Esophagus squamous epithelium (tissue), 5 donors: ENCODE results near the gene ST7. TPM values are rescaled to one million over a fixed set of nuclear protein-coding genes. Genes with fewer than 3 reads are reported as not detected.

ENCODE experiments used
- DNase-seq: peaks from one replicate; lab custom pipeline; 2025; lab: John Stamatoyannopoulos, UW
- H3K27ac ChIP-seq, 4 donors: fragments of 200-600 bp; sonication (generic); one replicate each; pipeline ENCODE4 v1.5.1; 2016 to 2019; ENCODE audit warnings: mild to moderate bottlenecking in 1 of 4
- H3K27me3 ChIP-seq, 4 donors: fragments of 200-600 bp; sonication (generic); 1 replicate in 3 of 4; 2 replicates in 1 of 4; pipeline versions ENCODE4 v1.5.1 to v1.6.0; 2017 to 2021; ENCODE audit warnings: antibody characterized with exemption in 1 of 4
- H3K36me3 ChIP-seq, 3 donors: fragments of 200-600 bp; sonication (generic); one replicate each; pipeline ENCODE4 v1.5.1; 2016 to 2019
- H3K4me1 ChIP-seq, 3 donors: fragments of 200-600 bp; sonication (generic); one replicate each; pipeline ENCODE4 v1.5.1; 2017 to 2019
- H3K4me3 ChIP-seq, 4 donors: fragments of 200-600 bp; sonication (generic); 1 replicate in 3 of 4; 2 replicates in 1 of 4; pipeline ENCODE4 v1.5.1; 2016 to 2019; ENCODE audit warnings: mild to moderate bottlenecking in 2 of 4, moderate library complexity in 1 of 4
- H3K9me3 ChIP-seq, 3 donors: fragments of 200-600 bp; sonication (generic); one replicate each; pipeline ENCODE4 v1.5.1; 2016 to 2019
- POLR2A ChIP-seq, 4 donors: fragments of 450-650 bp; IDR thresholded peaks; one replicate each; pipeline ENCODE4 v1.6.1; 2017; ENCODE audit warnings: antibody characterized with exemption in 4 of 4, mild to moderate bottlenecking in 4 of 4, moderate library complexity in 3 of 4
- WGBS, 2 donors: methylation state at CpG; one replicate each; pipeline ENCODE4 v1.1.5; 2018; 5-methylcytosine and 5-hydroxymethylcytosine counted together
- intact Hi-C: fragments of 100-400 bp; cut with DNase I; formaldehyde crosslinking; loops from one replicate; pipeline ENCODE4 v1.15.0; 2022
- total RNA-seq, 4 donors: library from RNA; depleted of rRNA; stranded (reverse); fragments of >200 nt; gene quantifications; one replicate each; pipeline ENCODE4 v1.1.0, GENCODE V29; 2016
- TF ChIP-seq, protein P1 (sequence below), 6 experiments: fragments of 450-650 bp in 4 of 6; fragments of 200-600 bp in 2 of 6; sonication (generic) in 2 of 6; IDR thresholded peaks; one replicate each; pipeline ENCODE4 v1.5.1; 2016 to 2019; ENCODE audit warnings: antibody characterized with exemption in 6 of 6, mild to moderate bottlenecking in 4 of 6, moderate library complexity in 4 of 6
- donor health status: DM: yes; HTN: yes; CAD: no.

ST7 gene
- total RNA-seq, 4 donors from 2014 or later, result 12.9 to 18.0 (median 15.3) TPM

- intact Hi-C loops, result no loop called here
- peaks cover 0 to 23% (median 3%) of the 10 kb centered on the region in 3 donors for H3K4me1 ChIP-seq
- H3K36me3 ChIP-seq, result no peaks in the 10 kb centered on the region
- DNase-seq, result no peak
- 43 to 59% methylated on average over 2 of the region's 2 CpGs for WGBS, 2 donors
- TF ChIP-seq, protein P1, sequence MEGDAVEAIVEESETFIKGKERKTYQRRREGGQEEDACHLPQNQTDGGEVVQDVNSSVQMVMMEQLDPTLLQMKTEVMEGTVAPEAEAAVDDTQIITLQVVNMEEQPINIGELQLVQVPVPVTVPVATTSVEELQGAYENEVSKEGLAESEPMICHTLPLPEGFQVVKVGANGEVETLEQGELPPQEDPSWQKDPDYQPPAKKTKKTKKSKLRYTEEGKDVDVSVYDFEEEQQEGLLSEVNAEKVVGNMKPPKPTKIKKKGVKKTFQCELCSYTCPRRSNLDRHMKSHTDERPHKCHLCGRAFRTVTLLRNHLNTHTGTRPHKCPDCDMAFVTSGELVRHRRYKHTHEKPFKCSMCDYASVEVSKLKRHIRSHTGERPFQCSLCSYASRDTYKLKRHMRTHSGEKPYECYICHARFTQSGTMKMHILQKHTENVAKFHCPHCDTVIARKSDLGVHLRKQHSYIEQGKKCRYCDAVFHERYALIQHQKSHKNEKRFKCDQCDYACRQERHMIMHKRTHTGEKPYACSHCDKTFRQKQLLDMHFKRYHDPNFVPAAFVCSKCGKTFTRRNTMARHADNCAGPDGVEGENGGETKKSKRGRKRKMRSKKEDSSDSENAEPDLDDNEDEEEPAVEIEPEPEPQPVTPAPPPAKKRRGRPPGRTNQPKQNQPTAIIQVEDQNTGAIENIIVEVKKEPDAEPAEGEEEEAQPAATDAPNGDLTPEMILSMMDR (IDR thresholded peaks at IDR 0.05), result no peak
- TF ChIP-seq POLR2A (IDR thresholded peaks at IDR 0.05), result no peak
- H3K27me3 ChIP-seq, result no peaks in the 10 kb centered on the region
- H3K4me3 ChIP-seq, result no peak overlapping the region
- H3K9me3 ChIP-seq, result no peaks in the 10 kb centered on the region
- H3K27ac ChIP-seq, result no peak overlapping the region
Observed at GRCh38 chr7:117043108-117043825, 90.0 kb downstream of the ST7 start.

GRCh38 chr7:117044664-117045063 lies 91.4 kb downstream of the ST7 start:
- H3K4me1 ChIP-seq, result peaks cover 0 to 31% (median 3%) of the 10 kb centered on the region in 3 donors
- TF ChIP-seq POLR2A (IDR thresholded peaks at IDR 0.05), result no peak
- TF ChIP-seq, protein P1 (IDR thresholded peaks at IDR 0.05), result no peak
- no peaks in the 10 kb centered on the region for H3K9me3 ChIP-seq
- no peaks in the 10 kb centered on the region for H3K27me3 ChIP-seq
- 87 to 95% methylated on average over 2 of the region's 2 CpGs for WGBS, 2 donors
- no peak for DNase-seq
- H3K36me3 ChIP-seq, result no peaks in the 10 kb centered on the region
- H3K27ac ChIP-seq, result no peak overlapping the region
- intact Hi-C loops, result no loop called here
- H3K4me3 ChIP-seq, result no peak overlapping the region

GRCh38 chr7:117045927-117046710 lies 92.8 kb downstream of the ST7 start:
- TF ChIP-seq POLR2A (IDR thresholded peaks at IDR 0.05), result no peak
- TF ChIP-seq, protein P1 (IDR thresholded peaks at IDR 0.05), result no peak
- no peak overlapping the region for H3K4me3 ChIP-seq
- H3K4me1 ChIP-seq, result peaks cover 0 to 31% (median 3%) of the 10 kb centered on the region in 3 donors
- WGBS, 2 donors, result 54 to 77% methylated on average over 4 of the region's 4 CpGs
- DNase-seq, result no peak
- no peaks in the 10 kb centered on the region for H3K27me3 ChIP-seq
- H3K9me3 ChIP-seq, result no peaks in the 10 kb centered on the region
- intact Hi-C loops, result no loop called here
- no peak overlapping the region for H3K27ac ChIP-seq
- H3K36me3 ChIP-seq, result no peaks in the 10 kb centered on the region

- intact Hi-C loops, result no loop called here
- no peak for DNase-seq
- WGBS, 2 donors, result 22 to 30% methylated on average over 3 of the region's 3 CpGs
- Histone ChIP-seq H3K27me3 (no peaks in the 10 kb centered on the region), H3K9me3 (no peaks in the 10 kb centered on the region), H3K36me3 (no peaks in the 10 kb centered on the region), H3K27ac (no peak overlapping the region), H3K4me1 (peaks cover 0 to 31% (median 3%) of the 10 kb centered on the region in 3 donors), H3K4me3 (no peak overlapping the region)
- TF ChIP-seq POLR2A (IDR thresholded peaks at IDR 0.05), result no peak
- TF ChIP-seq, protein P1 (IDR thresholded peaks at IDR 0.05), result no peak
Observed at GRCh38 chr7:117047496-117047895, 94.2 kb downstream of the ST7 start.
